SU-DHL-6 (cell line): ENCODE results near the gene WDCP.

Experiments
- EZH2phosphoT487 ChIP-seq: fragments of 200-600 bp; sonication (generic), shearing (Covaris generic); conservative IDR thresholded peaks from 2 replicates; pipeline ENCODE4 v1.6.1; 2018; ENCODE audit warnings: mild to moderate bottlenecking, antibody characterized with exemption, low read length, moderate library complexity, mixed read lengths
- TF ChIP-seq, protein P1 (sequence below): fragments of 200-600 bp; sonication (generic); IDR thresholded peaks from one replicate; pipeline ENCODE4 v1.5.1; 2017; ENCODE audit warnings: antibody characterized with exemption, mild to moderate bottlenecking, low read length, moderate library complexity; ENCODE audit not compliant: insufficient read depth, poor library complexity, severe bottlenecking

DNA sequence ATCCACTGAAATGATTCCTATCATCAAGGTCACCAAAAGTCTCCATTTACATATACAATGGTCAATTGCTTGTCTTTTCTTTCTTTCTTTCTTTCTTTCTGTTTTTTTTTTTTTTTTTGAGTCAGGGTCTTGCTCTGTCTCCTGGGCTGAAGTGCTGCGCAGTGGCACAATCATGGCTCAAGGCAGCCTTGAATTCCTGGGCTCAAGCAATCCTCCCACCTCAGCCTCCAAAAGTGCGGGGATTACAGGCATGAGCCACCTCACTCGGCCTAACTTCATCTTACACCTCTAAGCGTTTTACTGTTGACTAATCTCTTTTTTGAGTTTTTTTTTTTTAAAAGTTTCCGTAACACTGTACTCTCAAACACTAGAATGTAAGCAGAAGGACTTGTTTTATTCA, 28.1 kb upstream of the WDCP start:
- TF ChIP-seq, protein P1, sequence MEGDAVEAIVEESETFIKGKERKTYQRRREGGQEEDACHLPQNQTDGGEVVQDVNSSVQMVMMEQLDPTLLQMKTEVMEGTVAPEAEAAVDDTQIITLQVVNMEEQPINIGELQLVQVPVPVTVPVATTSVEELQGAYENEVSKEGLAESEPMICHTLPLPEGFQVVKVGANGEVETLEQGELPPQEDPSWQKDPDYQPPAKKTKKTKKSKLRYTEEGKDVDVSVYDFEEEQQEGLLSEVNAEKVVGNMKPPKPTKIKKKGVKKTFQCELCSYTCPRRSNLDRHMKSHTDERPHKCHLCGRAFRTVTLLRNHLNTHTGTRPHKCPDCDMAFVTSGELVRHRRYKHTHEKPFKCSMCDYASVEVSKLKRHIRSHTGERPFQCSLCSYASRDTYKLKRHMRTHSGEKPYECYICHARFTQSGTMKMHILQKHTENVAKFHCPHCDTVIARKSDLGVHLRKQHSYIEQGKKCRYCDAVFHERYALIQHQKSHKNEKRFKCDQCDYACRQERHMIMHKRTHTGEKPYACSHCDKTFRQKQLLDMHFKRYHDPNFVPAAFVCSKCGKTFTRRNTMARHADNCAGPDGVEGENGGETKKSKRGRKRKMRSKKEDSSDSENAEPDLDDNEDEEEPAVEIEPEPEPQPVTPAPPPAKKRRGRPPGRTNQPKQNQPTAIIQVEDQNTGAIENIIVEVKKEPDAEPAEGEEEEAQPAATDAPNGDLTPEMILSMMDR, result no peak
- no peak for TF ChIP-seq EZH2phosphoT487
